GM18511 (cell line): ENCODE data around the gene OAS3.
A peak's percentile ranks its signal among the peaks of the same experiment; 100 is the strongest.
"Not testable (repeated sequence)": the region's sequence is repeated elsewhere in the genome, so short reads cannot be mapped to it uniquely, and the experiment has no call there.

Source experiments
- ATAC-seq: cut with Tn5 transposase; IDR thresholded peaks from one replicate; pipeline ENCODE4 v1.9.1; 2021; ENCODE audit warnings: mild to moderate bottlenecking, moderate library complexity; ENCODE audit not compliant: unreplicated experiment

Gene OAS3

GRCh38 chr12:112979041-112979680 lies 40.9 kb downstream of the OAS3 start:
- ATAC-seq = no peak

GRCh38 chr12:112980491-112981158 lies 42.4 kb downstream of the OAS3 start:
- no peak for ATAC-seq

- no peak for ATAC-seq
Measured at GRCh38 chr12:112985642-112986290, 47.5 kb downstream of the OAS3 start.

DNA sequence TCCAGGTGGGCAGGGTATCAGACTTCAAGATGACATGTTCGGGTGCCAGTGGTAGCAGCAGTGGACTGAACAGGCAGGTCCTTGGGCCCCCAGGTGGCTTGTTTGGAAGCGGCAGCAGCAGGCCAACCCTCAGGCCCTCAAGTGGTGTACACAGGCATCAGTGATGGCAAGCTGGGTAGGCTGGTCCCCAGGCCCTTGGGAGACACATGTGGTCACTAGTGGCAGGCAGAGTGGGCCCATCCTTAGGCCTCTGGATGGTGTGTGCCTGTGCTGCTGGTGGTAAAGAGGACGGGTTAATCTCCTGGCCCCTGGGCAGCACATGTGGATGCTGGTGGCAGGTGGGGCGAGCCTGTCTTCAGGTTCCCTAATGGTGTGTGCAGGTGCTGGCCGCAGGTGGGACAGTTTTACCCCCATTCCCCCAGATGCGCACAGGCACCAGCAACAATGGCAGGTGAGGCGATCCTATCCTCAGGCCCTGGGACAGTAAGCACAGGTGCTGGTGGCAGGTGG lies 48.1 kb downstream of the OAS3 start:
- ATAC-seq = no peak

DNA sequence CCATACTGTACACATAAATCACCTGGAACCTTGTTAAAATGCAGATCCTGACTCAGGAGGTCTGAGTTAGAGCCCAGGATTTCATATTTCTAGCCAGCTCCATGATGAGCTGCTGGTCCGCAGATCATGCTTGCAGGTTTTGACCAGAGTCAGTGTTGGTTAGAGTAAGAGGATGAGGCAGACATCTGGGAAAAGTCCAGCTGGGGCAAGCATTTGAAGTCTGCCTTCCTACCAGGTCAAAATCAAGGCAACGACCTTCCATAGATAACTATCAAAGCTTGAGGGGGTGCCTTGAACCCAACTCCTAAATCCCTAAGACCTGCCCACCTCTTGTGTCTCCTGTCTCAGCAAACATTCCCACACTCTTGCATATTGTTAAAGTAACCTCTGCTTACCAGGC lies 49.3 kb downstream of the OAS3 start:
- ATAC-seq = no peak

- ATAC-seq = no peak
Measured at GRCh38 chr12:112988224-112988623, 50.0 kb downstream of the OAS3 start.

- not testable (repeated sequence) for ATAC-seq
Measured at GRCh38 chr12:112988823-112989385, 50.6 kb downstream of the OAS3 start.

- no peak for ATAC-seq
Measured at GRCh38 chr12:112989806-112990205, 51.5 kb downstream of the OAS3 start.

- no peak for ATAC-seq
Measured at GRCh38 chr12:112992541-112993398, 54.5 kb downstream of the OAS3 start.

- ATAC-seq = no peak
Measured at GRCh38 chr12:112995008-112995407, 56.7 kb downstream of the OAS3 start.

- ATAC-seq = no peak
Measured at GRCh38 chr12:112996501-112996900, 58.2 kb downstream of the OAS3 start.

- no peak for ATAC-seq
Measured at GRCh38 chr12:112997506-112997905, 59.2 kb downstream of the OAS3 start.

DNA sequence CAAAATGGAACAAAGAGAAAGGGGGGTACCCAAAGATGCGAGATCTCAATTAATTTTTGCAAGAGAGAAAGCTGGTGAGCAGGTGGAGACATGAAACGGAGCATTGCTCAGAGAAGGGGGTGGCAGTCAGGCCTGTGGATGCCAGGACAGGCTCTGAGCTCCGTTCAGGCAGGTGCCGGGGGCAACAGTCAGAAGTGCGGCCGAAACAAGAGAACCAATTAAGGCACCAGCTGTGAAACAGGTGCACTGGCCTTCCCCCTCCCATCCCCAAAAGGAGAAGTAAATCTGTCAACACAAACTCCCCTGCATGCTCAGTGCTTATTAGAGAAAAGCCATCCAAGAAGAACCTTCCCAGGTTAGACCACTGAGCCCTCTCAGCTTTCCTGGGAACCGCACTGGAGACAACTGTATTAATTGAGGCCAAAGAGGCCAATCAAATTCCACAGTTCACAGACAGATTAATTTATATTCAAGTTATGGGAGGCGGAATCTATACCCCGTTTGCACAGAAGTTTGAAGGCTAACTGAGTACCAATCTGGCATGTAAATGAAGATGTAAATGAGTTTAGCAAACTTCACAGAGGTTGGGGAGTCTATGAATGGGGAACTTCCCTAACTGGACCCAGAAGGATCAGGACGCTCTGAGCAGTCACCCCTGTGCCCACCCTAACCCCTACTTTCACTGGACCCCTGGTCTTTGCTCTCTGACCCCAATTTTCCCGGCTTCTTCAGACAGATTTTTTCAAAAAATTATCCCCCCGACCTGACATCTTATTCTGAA lies 60.9 kb downstream of the OAS3 start:
- ATAC-seq = peak; percentile 72

DNA sequence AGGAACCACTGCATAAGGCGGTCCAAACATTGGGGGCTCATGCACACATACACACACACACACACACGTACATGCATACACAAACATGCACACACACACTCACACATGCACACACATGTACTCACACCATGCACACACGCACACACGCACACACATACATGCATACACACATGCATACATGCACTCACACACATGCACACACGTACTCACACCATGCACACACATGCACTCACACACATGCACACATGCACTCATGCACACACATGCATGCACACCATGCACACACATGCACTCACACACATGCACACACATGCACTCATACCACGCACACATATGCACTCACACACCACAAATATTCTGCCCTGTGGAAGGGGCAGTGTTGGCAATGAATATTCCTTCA lies 62.2 kb downstream of the OAS3 start:
- no peak for ATAC-seq

DNA sequence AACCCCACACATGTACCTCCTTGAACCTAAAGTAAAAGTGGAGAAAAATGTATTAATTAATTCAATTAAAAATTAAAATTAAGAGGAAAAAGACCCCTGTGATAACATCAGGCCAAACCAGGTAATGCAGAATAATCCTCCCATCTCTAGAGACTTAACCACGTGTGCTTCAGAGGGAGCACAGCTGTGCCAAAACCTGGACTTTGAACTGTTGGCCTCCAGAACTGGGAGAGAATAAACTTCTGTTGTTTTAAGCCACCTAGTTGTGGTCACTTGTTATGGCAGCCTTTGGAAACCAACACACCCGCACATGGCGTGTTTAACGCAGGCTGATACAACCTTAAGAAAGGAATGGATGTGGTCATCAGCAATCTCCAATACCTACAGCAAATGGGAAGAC lies 63.9 kb downstream of the OAS3 start:
- no peak for ATAC-seq

DNA sequence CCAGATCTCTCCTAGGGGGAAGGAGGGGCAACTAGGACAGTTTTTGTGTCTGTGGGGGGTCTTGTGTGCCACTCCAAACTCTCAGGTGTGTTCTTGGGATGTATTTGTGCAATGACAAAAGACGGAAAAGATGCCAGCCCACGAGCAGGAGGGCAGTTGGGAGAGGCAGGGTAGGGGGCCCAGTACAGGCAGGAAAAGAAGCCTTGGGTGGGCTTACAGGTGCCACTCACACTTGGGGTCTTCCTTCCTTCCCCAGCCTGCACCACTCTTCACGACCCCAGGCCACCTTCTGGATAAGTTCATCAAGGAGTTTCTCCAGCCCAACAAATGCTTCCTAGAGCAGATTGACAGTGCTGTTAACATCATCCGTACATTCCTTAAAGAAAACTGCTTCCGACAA lies 64.4 kb downstream of the OAS3 start:
- ATAC-seq = no peak

- ATAC-seq = no peak
Measured at GRCh38 chr12:113003636-113004035, 65.4 kb downstream of the OAS3 start.

DNA sequence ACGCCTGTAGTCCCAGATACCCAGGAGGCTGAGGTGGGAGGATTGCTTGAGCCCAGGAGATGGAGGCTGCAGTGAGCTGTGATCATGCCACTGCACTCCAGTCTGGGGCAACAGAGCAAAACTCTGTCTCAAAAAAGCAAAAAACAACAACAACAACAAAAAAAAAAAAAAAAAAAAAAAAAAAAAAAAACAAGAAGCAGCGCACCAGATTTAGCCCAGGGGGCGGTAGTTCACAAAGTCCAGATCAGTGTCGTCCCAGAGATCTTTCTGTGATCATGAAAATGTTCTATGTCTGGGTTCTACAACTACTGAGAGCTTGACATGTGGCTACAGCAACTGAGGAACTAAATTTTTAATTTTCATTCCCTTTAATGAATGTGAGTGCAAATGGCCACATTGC lies 67.5 kb downstream of the OAS3 start:
- no peak for ATAC-seq

GRCh38 chr12:113006206-113006605 lies 67.9 kb downstream of the OAS3 start:
- ATAC-seq = no peak

DNA sequence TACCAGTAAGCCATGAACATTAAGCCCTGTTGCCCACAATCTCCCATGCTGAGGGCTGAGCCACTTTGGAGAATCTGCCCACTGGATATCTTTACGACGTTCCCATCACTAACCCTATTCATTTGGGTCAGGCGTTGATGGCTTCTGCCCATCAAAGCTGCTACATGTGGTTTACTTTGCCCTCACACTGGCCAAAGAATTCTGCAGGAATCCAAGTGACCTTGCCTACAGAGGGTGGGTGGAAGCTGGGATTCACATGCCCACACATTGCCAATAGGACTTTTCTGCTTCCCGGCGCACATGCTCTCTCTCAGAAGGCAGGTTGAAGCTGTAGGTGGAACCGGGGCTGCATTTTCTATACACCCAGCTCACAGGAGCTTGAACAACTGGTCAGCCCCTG lies 68.4 kb downstream of the OAS3 start:
- no peak for ATAC-seq
